Endothelial cell of umbilical vein (primary cell): ENCODE data around the gene MASP1. TPM values are rescaled to one million over a fixed set of nuclear protein-coding genes. Genes with fewer than 3 reads are reported as not detected.

Experiments
- BruUV-seq: library from RNA; stranded (reverse); fragments of 400-500 nt; replicated peaks from 2 replicates; lab custom pipeline; 2021; lab: Mats Ljungman, UMichigan
- CTCF ChIA-PET: fragments of 300-600, 350-600 bp; sonication (Branson Sonifier 250); formaldehyde crosslinking; loops from one replicate; lab custom pipeline; 2021; ENCODE audit warnings: antibody characterized with exemption, inconsistent platforms; lab: Charles Lee
- POLR2A ChIA-PET: fragments of 300-600, 350-600 bp; sonication (Branson Sonifier 250); formaldehyde crosslinking; loops from one replicate; lab custom pipeline; 2021; ENCODE audit warnings: antibody characterized with exemption, inconsistent platforms; lab: Charles Lee
- DNase-seq: peaks from one replicate; pipeline ENCODE4 v3.0.0-alpha.2; 2011; ENCODE audit warnings: low read depth, low spot score
- FAIRE-seq: peaks from 2 replicates; lab custom pipeline; 2011; peaks lifted over from hg19 to GRCh38; lab: Jason Lieb, UNC
- H2AFZ ChIP-seq: 2 replicates; pipeline ENCODE4 v1.6.0; 2012; ENCODE audit warnings: low read depth, low read length, control low read depth, inconsistent platforms
- H3K27ac ChIP-seq: 2 replicates; pipeline ENCODE4 v1.5.1; 2011; ENCODE audit warnings: low read depth, mild to moderate bottlenecking, control low read depth, low read length, moderate library complexity; ENCODE audit not compliant: insufficient read depth
- H3K27me3 ChIP-seq, 2 experiments: 2 replicates each; pipeline versions ENCODE4 v1.6.0 to v1.6.1; 2011; ENCODE audit warnings: low read length in 2 of 2, mixed read lengths in 1 of 2; ENCODE audit not compliant: control insufficient read depth in 2 of 2, insufficient read depth in 2 of 2
- H3K36me3 ChIP-seq, 2 experiments: 2 replicates in 1 of 2; 3 replicates in 1 of 2; pipeline ENCODE4 v1.5.1; 2011; ENCODE audit warnings: low read length in 2 of 2, mild to moderate bottlenecking in 1 of 2, moderate library complexity in 1 of 2; ENCODE audit not compliant: control insufficient read depth in 2 of 2, insufficient read depth in 2 of 2; ENCODE audit errors: extremely low read depth in 1 of 2
- H3K4me1 ChIP-seq: 3 replicates; pipeline ENCODE4 v1.5.1; 2011; ENCODE audit warnings: mild to moderate bottlenecking, low read length; ENCODE audit not compliant: control insufficient read depth, insufficient read depth; ENCODE audit errors: extremely low read depth
- H3K4me2 ChIP-seq: 2 replicates; pipeline ENCODE4 v1.6.1; 2011; ENCODE audit warnings: low read length, control low read depth, mixed read lengths; ENCODE audit not compliant: insufficient read depth
- H3K4me3 ChIP-seq, 3 experiments: fragments of 200-600 bp in 1 of 3; sonication (generic), shearing (Covaris generic) in 1 of 3; replicated peaks in 1 of 3; 2 replicates each; pipeline ENCODE4 v1.5.1; 2011 to 2016; ENCODE audit warnings: control low read depth in 3 of 3, low read length in 3 of 3, mild to moderate bottlenecking in 2 of 3, inconsistent platforms in 1 of 3, low read depth in 1 of 3, moderate library complexity in 1 of 3; ENCODE audit not compliant: insufficient read depth in 1 of 3
- H3K79me2 ChIP-seq: 2 replicates; pipeline ENCODE4 v1.6.0; 2012; ENCODE audit warnings: low read length, inconsistent platforms; ENCODE audit not compliant: control insufficient read depth, insufficient read depth
- H3K9ac ChIP-seq: replicated peaks from 2 replicates; pipeline ENCODE3; 2011; ENCODE audit warnings: low read length, control low read depth; ENCODE audit not compliant: insufficient read depth; ENCODE audit errors: extremely low read depth
- H3K9me1 ChIP-seq: replicated peaks from 3 replicates; pipeline ENCODE4 v1.6.0; 2011; ENCODE audit warnings: mild to moderate bottlenecking, low read length; ENCODE audit not compliant: control insufficient read depth, insufficient read depth; ENCODE audit errors: extremely low read depth
- H3K9me3 ChIP-seq: replicated peaks from 2 replicates; pipeline ENCODE4 v1.5.1; 2012; ENCODE audit warnings: low read length, inconsistent platforms; ENCODE audit not compliant: control insufficient read depth, insufficient read depth
- H4K20me1 ChIP-seq: replicated peaks from 2 replicates; pipeline ENCODE3; 2011; ENCODE audit warnings: mild to moderate bottlenecking, low read length; ENCODE audit not compliant: control insufficient read depth, insufficient read depth; ENCODE audit errors: extremely low read depth
- CTCF ChIP-seq, 2 donors: IDR thresholded peaks; 1 replicate in 1 of 2; 2 replicates in 1 of 2; pipeline ENCODE4 v1.5.1; 2011; ENCODE audit warnings: low read length in 2 of 2, mild to moderate bottlenecking in 2 of 2, moderate library complexity in 2 of 2, control low read depth in 1 of 2, inconsistent platforms in 1 of 2, low read depth in 1 of 2; ENCODE audit not compliant: insufficient read depth in 1 of 2; ENCODE audit errors: extremely low read depth in 1 of 2
- EZH2 ChIP-seq: IDR thresholded peaks from 2 replicates; pipeline ENCODE4 v1.6.1; 2012; ENCODE audit warnings: borderline replicate concordance, low read depth, mild to moderate bottlenecking, moderate library complexity, low read length, inconsistent platforms; ENCODE audit not compliant: severe bottlenecking
- FOS ChIP-seq: IDR thresholded peaks from 2 replicates; pipeline ENCODE4 v1.6.1; 2011; ENCODE audit warnings: mild to moderate bottlenecking, low read length, moderate library complexity, borderline replicate concordance; ENCODE audit not compliant: insufficient read depth
- GATA2 ChIP-seq: IDR thresholded peaks from 2 replicates; pipeline ENCODE4 v1.7.0; 2011; ENCODE audit warnings: low read depth, mild to moderate bottlenecking, moderate library complexity, mixed read lengths, low read length; ENCODE audit not compliant: insufficient read length, insufficient read depth
- JUN ChIP-seq: IDR thresholded peaks from 2 replicates; pipeline ENCODE4 v1.6.1; 2011; ENCODE audit warnings: borderline replicate concordance, low read depth; ENCODE audit not compliant: insufficient read length, insufficient read depth
- MAX ChIP-seq: IDR thresholded peaks from 2 replicates; pipeline ENCODE4 v1.6.1; 2011; ENCODE audit not compliant: insufficient read depth, insufficient read length
- MYC ChIP-seq: IDR thresholded peaks from one replicate; pipeline ENCODE4 v1.6.1; 2011; ENCODE audit warnings: mild to moderate bottlenecking, low read depth, low read length
- POLR2A ChIP-seq: IDR thresholded peaks from 2 replicates; pipeline ENCODE4 v1.6.1; 2012; ENCODE audit warnings: low read depth, mild to moderate bottlenecking, control low read depth, low read length
- POLR2AphosphoS5 ChIP-seq: IDR thresholded peaks from 2 replicates; pipeline ENCODE4 v1.6.1; 2012; ENCODE audit warnings: low read depth, mild to moderate bottlenecking, control low read depth, low read length, moderate library complexity; ENCODE audit not compliant: insufficient read depth
- dilution Hi-C: fragments of 300-500 bp; cut with MboI; formaldehyde crosslinking; loops from one replicate; pipeline ENCODE4 v1.15.0; 2019; ENCODE audit warnings: low sequenced_read_pairs; ENCODE audit not compliant: extremely low pct_ligation_motif_present
- intact Hi-C: fragments of 100-400 bp; cut with micrococcal nuclease; formaldehyde crosslinking; loops from one replicate; pipeline ENCODE4 v1.10.0; 2022
- polyA plus RNA-seq, 4 experiments: library from polyadenylated mRNA; depleted of rRNA in 3 of 4; stranded (reverse) in 3 of 4; unstranded in 1 of 4; fragments of >200 nt; gene quantifications; 2 replicates each; pipeline versions ENCODE4 v1.2.1 to v1.2.3, GENCODE V29; 2011 to 2012; ENCODE audit warnings: missing spikeins in 1 of 4
- total RNA-seq: library from RNA; stranded (reverse); gene quantifications from 2 replicates; pipeline ENCODE4 v1.2.3, GENCODE V29; 2021

The MASP1 gene
- total and polyA plus RNA-seq, 2 donors (not counting 3 experiments of a cell fraction or from before 2014, with no cell fraction given): 0.31 to 0.50 TPM

GRCh38 chr3:187291001-187291511, 481 bp downstream of the MASP1 start:
- ChIA-PET POLR2A (no interaction called here), CTCF (interaction anchor here (1.0 kb wide), 1 partner anchor 389 kb away, joined by 4 read pairs; no protein-coding TSS in a partner anchor)
- no peak for FAIRE-seq
- Histone ChIP-seq H4K20me1 (no peaks in the 10 kb centered on the region), H3K79me2 (no peaks in the 10 kb centered on the region), H3K4me3 (no peak overlapping the region), H3K4me2 (no peak overlapping the region), H3K9me3 (no peaks in the 10 kb centered on the region), H3K27ac (no peak overlapping the region), H3K36me3 (no peaks in the 10 kb centered on the region), H3K9ac (no peak overlapping the region), H3K9me1 (no peaks in the 10 kb centered on the region), H3K4me1 (no peaks in the 10 kb centered on the region), H3K27me3 (peaks cover 3% of the 10 kb centered on the region in 2 experiments), H2AFZ (no peak overlapping the region)
- intact Hi-C loops: no loop called here
- TF ChIP-seq CTCF (IDR thresholded peaks at IDR 0.05; ENCODE audit: extremely low read depth in 1 of 2, insufficient read depth in 1 of 2, low read depth in 1 of 2, low read length in 2 of 2) (no peak), MAX (no peak), POLR2A (no peak), FOS (no peak), GATA2 (no peak)
- BruUV-seq: no TSS peak
- DNase-seq: no peak
- dilution Hi-C loops: no loop called here

GRCh38 chr3:187290503-187290902, 1.0 kb downstream of the MASP1 start:
- H3K27me3 ChIP-seq: peaks cover 3% of the 10 kb centered on the region in 2 experiments
- H3K27ac ChIP-seq: no peak overlapping the region
- ChIA-PET CTCF (interaction anchor here (1.0 kb wide), 1 partner anchor 389 kb away, joined by 4 read pairs; no protein-coding TSS in a partner anchor), POLR2A (no interaction called here)
- H3K4me1 ChIP-seq: no peaks in the 10 kb centered on the region
- no peaks in the 10 kb centered on the region for H4K20me1 ChIP-seq
- no peaks in the 10 kb centered on the region for H3K9me1 ChIP-seq
- intact Hi-C loops (no loop called here), dilution Hi-C loops (no loop called here)
- FAIRE-seq: no peak
- TF ChIP-seq FOS (no peak), GATA2 (no peak), CTCF (IDR thresholded peaks at IDR 0.05; ENCODE audit: extremely low read depth in 1 of 2, insufficient read depth in 1 of 2, low read depth in 1 of 2, low read length in 2 of 2) (no peak), POLR2AphosphoS5 (no peak), JUN (no peak), POLR2A (no peak), EZH2 (no peak), MAX (no peak), MYC (no peak)
- no peak for DNase-seq
- BruUV-seq: no TSS peak
- H2AFZ ChIP-seq: no peak overlapping the region
- no peaks in the 10 kb centered on the region for H3K36me3 ChIP-seq
- H3K4me2 ChIP-seq: no peak overlapping the region
- no peaks in the 10 kb centered on the region for H3K79me2 ChIP-seq
- no peak overlapping the region for H3K4me3 ChIP-seq
- H3K9me3 ChIP-seq: no peaks in the 10 kb centered on the region
- no peak overlapping the region for H3K9ac ChIP-seq
